GM19452 (cell line): ENCODE data around the gene SUMF1.

Source experiments
- ATAC-seq: cut with Tn5 transposase; IDR thresholded peaks from one replicate; pipeline ENCODE4 v1.9.1; 2021; ENCODE audit not compliant: unreplicated experiment

Gene SUMF1

DNA sequence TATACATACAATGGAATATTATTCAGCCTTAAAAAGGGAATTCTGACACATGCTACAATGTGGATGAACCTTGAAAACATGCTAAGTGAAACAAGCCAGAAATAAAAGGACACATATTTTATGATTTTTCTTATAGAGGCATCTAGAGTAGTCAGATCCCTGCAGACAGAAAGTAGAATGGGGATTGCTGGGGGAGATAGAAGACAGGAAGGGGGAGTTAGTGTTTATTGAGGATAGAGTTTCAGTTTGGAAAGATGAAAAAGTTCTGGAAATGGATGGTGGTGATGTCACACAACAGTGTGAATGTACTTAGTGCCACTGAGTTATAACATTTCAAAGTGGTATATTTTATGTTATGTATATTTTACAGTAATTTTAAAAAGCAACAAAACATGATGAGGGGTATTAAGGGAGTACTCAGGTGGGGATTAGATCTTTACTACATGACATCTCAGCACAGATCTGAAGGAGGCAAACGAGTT is 30.8 kb upstream of the SUMF1 start:
- ATAC-seq, result no peak

DNA sequence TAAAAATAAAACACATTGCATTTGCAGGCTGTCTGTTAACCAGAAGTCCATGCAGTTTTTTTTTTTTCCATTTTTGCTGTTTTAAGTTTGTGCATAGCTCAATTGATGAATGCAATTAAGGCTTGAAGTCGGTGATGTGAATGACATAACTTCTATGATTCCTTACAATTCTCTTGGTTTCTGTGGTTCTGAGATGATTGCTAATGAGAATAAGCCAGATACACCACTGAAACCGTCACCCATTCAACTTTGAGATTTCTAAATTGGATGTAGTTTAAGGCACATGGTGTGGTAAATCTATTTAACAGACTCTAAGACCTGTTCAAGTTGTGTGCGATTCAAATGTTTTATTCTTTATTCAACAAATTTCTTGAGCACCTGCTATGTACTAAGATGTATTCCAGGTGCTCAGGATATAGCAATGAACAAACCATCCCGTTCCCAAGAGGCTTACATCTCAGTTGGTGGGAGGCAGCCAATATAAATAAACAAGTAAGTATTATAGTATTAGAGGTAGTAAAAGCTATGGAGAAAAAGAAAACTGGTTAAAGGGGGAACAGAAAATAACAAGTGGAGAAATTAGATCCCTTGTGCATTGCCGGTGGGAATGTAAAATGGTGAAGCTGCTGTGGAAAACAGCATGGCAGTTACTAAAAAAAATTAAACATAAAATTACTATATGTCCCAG is 30.1 kb upstream of the SUMF1 start:
- ATAC-seq, result no peak

DNA sequence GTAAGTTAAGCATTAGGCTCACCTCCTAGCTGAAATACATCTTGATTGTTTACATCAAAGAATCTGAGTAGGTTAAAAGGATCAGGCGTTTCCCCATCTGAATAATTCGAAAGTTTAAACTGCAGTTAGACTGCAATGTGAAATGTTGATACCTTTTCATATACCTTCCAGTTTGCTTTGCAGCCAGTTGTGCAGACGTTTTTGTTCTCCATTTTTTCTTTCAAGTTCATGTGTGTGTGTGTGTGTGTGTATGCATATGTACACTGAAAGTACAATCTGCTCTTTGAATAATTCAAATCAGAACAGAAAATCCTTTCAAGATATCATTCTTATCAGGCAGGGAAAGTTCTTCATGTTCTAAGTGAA is 29.0 kb upstream of the SUMF1 start:
- no peak for ATAC-seq

DNA sequence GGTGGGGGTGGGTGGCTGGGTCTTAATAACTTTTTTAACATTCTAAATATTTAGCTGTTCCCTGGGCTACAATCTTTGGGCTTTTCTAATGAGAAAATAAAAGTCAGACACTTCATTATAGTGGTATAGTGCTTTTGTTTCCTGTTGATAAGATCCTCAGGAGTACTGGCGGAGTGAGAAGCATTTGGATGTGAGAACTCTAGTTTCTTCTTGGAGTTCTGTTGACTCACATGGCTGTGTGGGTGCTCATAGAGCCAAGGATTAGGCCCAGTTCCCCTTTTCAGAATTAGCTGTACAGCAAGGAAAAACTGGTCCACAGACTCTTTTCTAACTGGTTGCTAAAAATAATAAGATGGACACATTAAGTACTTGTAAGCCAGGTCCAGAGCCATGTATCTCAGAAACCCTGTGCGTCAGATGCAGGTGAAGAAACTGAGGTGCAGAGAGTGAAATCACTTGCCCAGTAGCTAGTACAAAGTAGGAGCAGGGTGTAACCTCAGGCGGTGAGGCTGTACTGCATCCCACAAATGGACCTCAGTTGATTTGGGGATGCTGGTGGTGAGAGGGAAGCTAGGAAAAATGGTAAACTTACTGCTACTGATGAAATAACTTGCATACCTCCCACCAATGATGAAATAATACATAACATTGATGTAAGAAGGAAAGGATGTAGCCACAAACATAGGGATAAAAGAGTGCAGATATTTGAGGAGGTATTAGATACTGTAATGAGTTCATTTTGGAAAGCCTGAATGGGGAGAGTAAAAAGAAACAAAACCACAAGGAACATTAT is 28.4 kb upstream of the SUMF1 start:
- ATAC-seq, result no peak

DNA sequence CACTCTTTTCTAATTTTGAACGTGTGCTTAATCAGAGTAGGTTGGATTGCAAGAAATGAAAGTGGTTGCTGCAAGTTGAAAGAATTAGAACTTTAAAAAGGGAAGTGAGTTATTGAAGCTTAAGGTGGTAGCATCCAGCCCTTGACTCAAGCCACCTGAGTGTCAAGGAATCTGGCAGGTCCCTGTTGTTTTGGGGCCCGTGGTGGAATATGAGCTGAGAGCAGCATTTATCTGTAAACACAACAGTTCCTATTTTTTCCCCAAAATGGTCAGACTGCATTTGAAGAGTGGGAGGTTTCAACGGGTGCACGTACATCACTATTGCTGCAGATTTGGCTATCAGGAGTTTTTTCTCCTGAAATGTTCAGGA is 27.8 kb upstream of the SUMF1 start:
- peak; percentile 27 for ATAC-seq

DNA sequence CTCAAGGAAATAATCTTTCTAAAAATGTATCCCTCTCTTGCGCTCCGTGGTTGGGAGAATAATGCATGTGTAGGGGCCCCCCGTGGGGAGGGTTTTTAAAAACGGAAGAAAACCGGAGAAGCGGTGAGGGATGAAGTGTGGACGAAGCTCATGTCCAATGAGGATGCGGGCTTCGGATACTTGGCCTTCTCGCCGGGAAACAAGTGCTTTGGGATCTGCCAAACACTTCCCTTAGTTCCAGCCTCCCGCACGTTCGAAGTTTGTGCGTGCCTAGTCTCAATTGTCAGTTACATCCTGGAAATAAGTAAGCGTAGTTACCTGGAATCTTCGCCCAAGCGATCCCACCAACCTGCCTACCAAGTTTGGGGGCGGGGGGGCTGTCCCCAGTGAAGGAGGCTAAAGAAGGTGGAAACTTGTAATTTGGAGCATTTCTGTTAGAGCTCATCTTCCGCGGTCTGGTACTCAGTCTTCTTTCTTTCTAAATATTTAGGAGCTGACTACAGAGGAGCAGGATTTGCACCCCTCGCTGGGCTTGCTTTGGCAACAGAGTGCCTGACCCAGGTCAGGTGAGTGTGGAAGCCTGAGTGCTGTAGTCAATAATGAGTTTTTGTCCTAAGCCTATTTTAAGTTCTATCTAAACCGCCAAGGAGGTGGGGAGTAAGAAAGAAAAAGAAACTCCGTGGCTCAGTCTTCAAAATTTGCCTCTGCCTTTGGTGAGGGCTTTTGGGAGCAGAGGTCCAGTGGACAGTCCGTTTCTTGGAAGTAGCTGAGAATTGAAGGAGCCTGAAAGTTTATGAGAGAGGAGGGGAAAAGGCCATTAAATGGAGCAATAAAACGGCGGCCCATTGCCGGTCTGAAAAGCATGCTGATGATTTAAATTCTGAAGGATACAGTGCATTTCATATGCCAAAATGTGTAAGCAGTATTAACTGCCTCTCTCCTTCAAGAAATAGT is 27.1 kb upstream of the SUMF1 start:
- no peak for ATAC-seq

DNA sequence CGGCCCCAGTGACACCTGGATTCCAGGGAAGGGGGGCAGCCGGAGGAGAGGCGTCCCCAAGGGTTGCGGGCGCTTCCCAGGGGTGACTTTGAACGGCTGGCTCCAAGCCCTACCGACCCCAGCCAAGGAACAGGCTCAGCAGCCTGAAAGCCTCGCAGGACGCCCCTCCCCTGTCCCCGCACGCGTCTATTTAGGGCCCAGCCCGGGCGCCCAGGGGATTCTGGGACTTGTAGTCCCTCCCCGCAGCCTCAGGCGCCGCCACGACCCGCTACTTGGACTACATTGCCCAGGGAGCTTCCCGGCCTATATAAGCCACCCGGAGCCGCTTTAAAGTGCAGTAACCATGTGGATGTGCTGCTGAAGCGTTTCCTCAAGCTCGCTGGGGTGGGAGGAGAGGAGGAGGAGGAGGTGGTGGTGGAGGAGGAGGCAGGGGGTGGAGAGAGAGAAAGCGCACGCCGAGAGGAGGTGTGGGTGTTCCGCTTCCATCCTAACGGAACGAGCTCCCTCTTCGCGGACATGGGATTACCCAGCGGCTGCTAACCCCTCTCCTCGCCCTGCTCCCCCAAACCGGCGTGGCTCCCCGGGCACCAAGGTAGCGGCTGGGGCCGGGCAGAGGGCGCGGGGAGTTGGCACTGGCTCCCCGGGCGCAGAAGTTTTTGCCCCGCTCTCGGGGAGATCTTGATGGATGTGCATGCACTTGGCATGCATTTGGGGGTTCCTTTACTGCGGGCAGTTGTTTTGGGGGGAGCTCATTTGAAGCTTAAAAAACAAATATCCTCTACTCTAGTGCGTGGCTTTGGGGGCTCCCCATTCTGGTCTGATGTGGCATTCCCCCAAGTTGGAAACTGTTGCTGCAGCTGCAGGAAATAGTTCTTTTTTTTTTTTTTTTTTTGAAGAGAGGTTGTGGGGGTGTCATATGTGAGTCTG is 26.2 kb upstream of the SUMF1 start, which contains the start of gene ITPR1:
Gene ITPR1 (plus strand): TSS at position 335 of the 927 bp plus-strand sequence. CDS start 23,144 bp downstream, outside the sequence.
- peak; percentile 92 for ATAC-seq

DNA sequence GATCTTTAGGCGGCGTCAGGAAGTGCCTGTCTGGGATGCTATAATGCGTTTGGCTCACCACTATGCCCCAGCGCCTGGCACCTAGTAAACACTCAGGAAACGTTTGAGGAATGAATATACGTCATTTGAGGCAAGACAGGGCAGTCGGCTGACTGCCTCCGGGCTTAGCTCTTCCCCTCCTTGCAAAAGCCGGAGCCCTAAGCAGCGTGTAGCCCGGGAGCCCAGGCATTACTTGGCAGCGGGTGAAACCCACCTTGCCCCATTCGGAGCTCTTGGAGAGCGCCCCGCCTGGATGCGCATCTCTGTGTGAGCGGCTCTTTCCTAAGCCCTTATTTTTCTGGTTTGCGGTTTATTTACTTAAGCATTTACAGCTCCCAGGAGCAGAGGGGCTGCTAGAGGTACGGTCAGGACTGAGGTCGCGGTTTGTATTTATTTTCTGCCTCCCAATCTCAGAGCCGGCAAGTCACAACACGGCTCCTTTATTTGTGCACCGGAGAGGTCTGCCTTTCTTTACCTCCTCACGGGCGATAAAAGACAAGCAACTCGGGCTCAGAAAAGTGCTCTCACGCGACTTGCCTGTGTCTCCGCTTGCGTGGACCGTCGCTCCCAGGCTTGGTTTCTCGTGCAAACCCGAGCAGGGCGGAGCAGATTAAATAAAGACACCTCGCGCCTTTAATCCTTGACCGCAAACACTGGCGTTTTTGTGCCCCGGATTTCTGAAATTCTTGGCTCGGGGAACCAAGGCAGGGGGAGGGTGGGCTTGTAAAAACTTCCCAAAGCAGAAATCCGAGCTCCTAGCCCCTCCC is 25.3 kb upstream of the SUMF1 start:
- no peak for ATAC-seq

DNA sequence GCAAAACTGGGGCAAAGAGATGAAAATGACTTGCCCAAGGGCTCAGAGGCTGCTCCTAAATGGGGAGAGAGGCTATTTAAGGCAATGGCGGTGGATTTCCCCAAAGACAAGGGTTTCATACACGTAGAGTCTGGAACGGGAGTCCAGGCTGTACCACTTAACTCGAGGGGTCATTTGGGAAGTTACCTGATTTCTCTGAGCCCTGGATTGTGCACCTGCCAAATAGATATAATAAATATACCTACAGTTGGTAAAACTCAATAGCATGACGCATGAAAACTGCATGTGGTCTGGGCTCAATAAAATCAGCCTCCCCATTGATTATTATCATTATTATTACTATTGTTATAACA is 24.8 kb upstream of the SUMF1 start:
- ATAC-seq, result no peak

DNA sequence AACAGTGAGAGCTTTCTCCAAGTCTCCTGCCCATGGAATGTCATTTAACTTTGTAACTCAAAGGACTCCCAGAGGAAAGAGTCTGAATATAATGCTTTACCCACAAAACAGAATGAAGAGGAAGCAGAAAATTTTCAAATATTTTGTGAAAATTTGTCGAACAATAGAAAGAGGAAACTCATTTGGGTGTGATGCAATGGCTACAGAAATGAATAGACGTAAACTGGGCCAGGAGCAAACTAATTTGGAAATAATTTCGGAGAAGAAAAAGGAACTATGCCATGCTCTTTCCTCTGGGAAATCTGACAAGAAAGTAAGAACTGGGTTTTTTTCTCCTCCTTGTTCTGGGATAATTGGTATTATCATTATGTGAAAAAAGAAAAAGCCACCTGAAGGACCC is 11.2 kb upstream of the SUMF1 start:
- no peak for ATAC-seq

DNA sequence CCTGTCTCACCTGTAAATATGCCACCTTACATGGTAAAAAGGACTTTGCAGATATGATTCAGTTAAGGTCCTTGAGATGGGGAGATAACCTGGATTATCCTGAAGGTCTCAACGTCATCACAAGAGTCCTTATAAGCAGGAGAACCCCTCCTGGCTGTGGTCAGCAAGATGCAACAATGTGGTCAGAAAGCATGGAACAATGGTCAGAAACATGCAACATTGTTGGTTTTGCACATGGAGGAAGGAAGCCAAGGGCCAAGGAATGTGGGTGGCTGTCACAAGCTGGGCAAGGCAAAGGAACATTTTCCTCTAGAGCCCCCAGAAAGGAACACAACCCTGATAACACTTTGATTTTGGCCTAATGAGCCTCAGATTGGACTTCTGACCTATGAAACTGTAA is 9.4 kb upstream of the SUMF1 start:
- ATAC-seq, result no peak

DNA sequence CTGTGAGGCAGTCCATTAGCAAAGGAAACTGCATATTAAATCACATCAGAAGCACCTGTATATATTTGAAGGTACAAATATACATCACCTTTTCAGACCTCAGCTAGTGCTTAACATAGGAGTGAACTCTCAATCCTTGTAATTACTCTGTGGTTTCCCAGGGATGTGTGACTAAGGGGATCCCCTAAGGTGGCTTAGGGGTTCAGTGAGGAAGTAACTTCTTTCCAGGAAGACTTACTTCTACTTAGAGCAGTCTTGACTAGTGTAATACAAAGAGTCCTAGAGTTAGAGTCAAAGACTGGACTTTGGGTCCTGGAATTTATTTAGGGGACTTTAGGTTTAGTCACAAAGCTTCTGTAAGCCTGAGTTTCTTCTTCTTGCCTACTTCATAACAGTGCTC is 8.7 kb upstream of the SUMF1 start:
- no peak for ATAC-seq

DNA sequence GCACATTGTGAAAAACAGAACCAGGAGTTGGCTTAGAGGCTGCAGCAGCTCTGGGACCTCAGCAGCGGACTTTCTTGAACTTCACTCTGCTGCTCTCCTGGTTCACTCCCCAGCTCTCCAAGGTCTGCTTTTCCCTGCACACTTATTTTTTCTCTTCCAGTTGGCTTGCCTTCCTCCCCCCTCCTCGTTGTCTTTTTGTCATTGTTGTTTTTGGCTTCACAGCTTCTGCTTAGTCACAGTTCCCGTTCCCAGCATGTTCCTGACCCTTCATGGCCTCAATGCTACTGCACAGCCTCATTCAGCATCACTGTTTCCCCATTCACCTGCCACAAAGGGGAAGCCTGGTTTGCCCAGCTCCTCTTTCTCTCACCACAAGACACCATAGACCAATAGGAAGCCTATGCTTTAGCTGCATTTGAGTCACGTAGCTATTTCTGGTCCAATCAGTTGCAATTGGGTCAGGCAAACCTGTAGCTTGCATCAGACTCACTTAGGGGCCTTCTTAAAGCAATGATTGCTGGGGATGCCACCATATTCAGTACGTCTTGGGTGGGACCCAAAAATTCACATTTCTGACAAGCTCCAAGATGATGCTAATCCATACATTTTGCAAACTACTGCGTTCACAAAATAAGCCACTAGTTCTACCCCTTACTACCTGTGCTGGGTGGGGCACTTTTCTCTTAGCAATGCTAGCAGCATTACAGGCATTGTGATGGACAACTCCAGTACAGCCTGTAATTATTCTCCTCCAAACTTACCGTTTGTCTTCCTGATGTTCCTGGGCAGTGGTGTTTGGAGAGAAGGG is 7.8 kb upstream of the SUMF1 start:
- no peak for ATAC-seq

DNA sequence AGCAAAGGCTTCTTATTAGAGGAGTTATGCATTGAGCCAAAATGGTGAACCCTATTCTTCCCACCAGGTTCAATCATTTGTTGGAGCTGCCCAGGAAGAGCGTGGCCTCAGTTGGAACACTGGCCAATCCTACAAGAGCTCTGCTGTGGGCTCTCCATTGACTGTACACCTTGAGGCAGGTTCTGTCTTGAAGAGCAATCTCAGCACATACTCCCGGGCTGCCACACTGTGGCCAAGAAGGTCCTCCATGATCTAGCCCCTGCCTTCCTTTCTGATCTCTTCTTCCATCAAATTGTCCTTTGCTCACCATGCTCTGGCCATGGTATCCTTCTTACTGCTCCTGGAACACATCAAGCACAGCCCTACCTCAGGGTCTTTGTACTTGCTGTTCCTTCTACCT is 5.7 kb upstream of the SUMF1 start:
- ATAC-seq, result no peak

DNA sequence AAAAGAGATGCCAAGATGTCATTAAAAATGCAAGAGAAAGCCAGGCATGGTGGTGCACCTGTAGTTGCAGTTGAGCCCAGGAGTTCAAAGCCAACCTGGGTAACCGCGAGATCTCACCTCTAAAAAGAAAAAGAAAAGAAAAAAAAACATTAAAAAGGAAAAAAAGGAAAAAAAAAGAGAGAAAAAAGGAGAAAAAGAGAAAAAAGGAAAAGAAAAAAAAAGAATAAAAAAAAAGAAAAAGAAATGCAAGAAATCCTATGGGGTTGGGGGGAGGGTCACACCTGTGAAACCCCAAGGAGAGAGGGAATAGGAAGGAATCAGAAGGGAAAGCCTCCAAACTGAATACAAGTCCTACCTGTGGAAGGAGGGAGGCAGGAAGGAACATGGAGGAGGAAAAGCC is 5.2 kb upstream of the SUMF1 start:
- no peak for ATAC-seq

DNA sequence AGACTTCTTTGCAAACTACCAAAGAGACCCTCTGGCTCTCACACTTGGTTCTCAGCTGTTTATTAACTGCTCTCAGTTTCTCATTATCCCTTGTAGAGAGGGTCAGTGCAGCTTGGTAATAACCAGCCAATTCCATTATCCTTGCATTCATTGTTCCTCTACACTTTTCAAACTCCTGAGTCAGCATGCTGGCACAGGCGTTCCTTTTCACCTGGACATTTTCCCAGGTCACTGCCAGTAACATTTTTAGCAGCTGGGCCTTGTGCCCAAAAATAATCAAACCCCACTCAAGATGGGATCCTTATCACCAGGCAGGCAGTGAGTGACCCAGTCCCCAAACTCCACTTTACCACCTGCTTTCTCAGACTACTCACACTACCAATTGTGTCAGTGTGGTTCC is 4.8 kb upstream of the SUMF1 start:
- no peak for ATAC-seq

DNA sequence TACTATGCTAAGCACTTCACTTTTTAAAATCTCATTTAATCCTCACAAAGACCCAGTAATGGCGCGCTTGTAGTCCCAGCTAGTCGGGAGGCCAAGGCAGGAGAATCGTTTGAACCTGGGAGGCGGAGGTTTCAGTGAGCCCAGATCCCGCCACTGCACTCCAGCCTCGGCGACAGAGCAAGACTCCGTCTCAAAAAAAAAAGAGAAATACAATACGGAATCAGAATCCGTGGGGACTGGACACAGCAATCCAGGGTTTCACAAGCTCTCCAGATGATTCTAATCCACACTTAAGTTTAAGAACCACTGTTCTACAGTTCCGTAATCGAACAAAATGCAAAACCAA is 426 bp upstream of the SUMF1 start:
- ATAC-seq, result no peak

DNA sequence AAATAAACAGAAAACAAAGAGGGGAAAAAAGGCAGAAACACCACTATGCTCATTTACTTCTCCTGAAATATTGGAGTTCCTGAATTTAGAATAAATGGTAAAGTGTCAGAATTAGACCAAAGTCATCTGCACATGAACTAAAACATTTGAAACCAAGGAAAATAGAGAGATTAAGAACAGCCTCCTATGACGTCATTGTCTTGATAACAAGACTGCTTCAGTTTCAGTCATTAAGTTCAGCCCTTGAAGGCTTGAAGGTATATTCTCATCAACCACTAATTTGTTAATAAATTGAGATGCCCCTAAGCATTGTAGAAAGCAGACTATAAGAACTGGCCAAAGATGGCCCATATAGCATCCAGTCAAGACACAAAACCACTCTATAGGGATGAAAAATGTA is 2.5 kb downstream of the SUMF1 start:
- no peak for ATAC-seq
